HG03064 (cell line): ENCODE results near the gene UIMC1.

Experiments used
- ATAC-seq: cut with Tn5 transposase; IDR thresholded peaks from one replicate; pipeline ENCODE4 v1.9.1; 2021; ENCODE audit warnings: low read depth; ENCODE audit not compliant: unreplicated experiment

Gene UIMC1

GRCh38 chr5:176959051-176959450, 47.5 kb downstream of the UIMC1 start:
- ATAC-seq = no peak

- no peak for ATAC-seq
These were observed 49.8 kb downstream of the UIMC1 start for GRCh38 chr5:176956756-176957155.

- ATAC-seq = no peak
These were observed 50.7 kb downstream of the UIMC1 start for GRCh38 chr5:176955895-176956294.

- ATAC-seq = no peak
These were observed 52.5 kb downstream of the UIMC1 start for GRCh38 chr5:176954050-176954449.

GRCh38 chr5:176952531-176953193, 53.9 kb downstream of the UIMC1 start:
- ATAC-seq = no peak

GRCh38 chr5:176948458-176948857, 58.1 kb downstream of the UIMC1 start:
- no peak for ATAC-seq

GRCh38 chr5:176947847-176948246, 58.7 kb downstream of the UIMC1 start:
- ATAC-seq = no peak

GRCh38 chr5:176944268-176944667, 62.3 kb downstream of the UIMC1 start:
- ATAC-seq = no peak

GRCh38 chr5:176943816-176944215, 62.8 kb downstream of the UIMC1 start:
- ATAC-seq = no peak

- ATAC-seq = no peak
These were observed 64.6 kb downstream of the UIMC1 start for GRCh38 chr5:176941951-176942350.

- no peak for ATAC-seq
These were observed 68.1 kb downstream of the UIMC1 start for GRCh38 chr5:176938472-176938871.

- no peak for ATAC-seq
These were observed 71.6 kb downstream of the UIMC1 start for GRCh38 chr5:176935017-176935416.

GRCh38 chr5:176934309-176934930, 72.2 kb downstream of the UIMC1 start:
- no peak for ATAC-seq

- ATAC-seq = no peak
These were observed 76.9 kb downstream of the UIMC1 start for GRCh38 chr5:176929654-176930053.

- ATAC-seq = no peak
These were observed 79.0 kb downstream of the UIMC1 start for GRCh38 chr5:176927562-176927961.

- no peak for ATAC-seq
These were observed 83.8 kb downstream of the UIMC1 start for GRCh38 chr5:176922817-176923216.

GRCh38 chr5:176921714-176922113, 84.9 kb downstream of the UIMC1 start:
- ATAC-seq = no peak

- no peak for ATAC-seq
These were observed 88.0 kb downstream of the UIMC1 start for GRCh38 chr5:176918613-176919012.

- ATAC-seq = no peak
These were observed 90.2 kb downstream of the UIMC1 start for GRCh38 chr5:176916337-176916736.

GRCh38 chr5:176915906-176916305, 90.7 kb downstream of the UIMC1 start:
- ATAC-seq = no peak

- ATAC-seq = no peak
These were observed 94.5 kb downstream of the UIMC1 start for GRCh38 chr5:176912115-176912514.

- ATAC-seq = no peak
These were observed 97.8 kb downstream of the UIMC1 start for GRCh38 chr5:176908675-176909368.
